Measurements from ENCODE around the gene IGF1R.

The IGF1R gene

GRCh38 chr15:98677345-98678059 is 29.2 kb downstream of the IGF1R start:
- Mint-ChIP-seq H3K4me3 (no peak overlapping the region), H3K27ac (no peak overlapping the region), H3K36me3 (no peaks in the 10 kb centered on the region), H3K4me1 (peaks cover 8% of the 10 kb centered on the region), H3K27me3 (no peaks in the 10 kb centered on the region), H3K9me3 (no peaks in the 10 kb centered on the region)
- no peak for ATAC-seq

- Mint-ChIP-seq H3K9me3 (no peaks in the 10 kb centered on the region), H3K27me3 (no peaks in the 10 kb centered on the region), H3K4me3 (no peak overlapping the region), H3K27ac (no peak overlapping the region), H3K36me3 (no peaks in the 10 kb centered on the region), H3K4me1 (peaks cover 8% of the 10 kb centered on the region)
- ATAC-seq: no peak
These were observed 30.1 kb downstream of the IGF1R start for GRCh38 chr15:98678484-98678883.

GRCh38 chr15:98681061-98681460 is 32.7 kb downstream of the IGF1R start:
- Mint-ChIP-seq H3K27me3 (no peaks in the 10 kb centered on the region), H3K4me1 (peaks cover 14% of the 10 kb centered on the region), H3K4me3 (no peak overlapping the region)

GRCh38 chr15:98682992-98683701 is 34.8 kb downstream of the IGF1R start:
- peaks cover 26% of the 10 kb centered on the region for H3K4me1 Mint-ChIP-seq
- ATAC-seq: no peak

More at GRCh38 chr15:98681061-98681460, 32.7 kb downstream of the IGF1R start:
- ATAC-seq: no peak
- Mint-ChIP-seq H3K27ac (no peak overlapping the region), H3K36me3 (no peaks in the 10 kb centered on the region), H3K9me3 (no peaks in the 10 kb centered on the region)

GRCh38 chr15:98683831-98684230 is 35.5 kb downstream of the IGF1R start:
- no peak overlapping the region for H3K4me3 Mint-ChIP-seq
- no peak overlapping the region for H3K27ac Mint-ChIP-seq
- H3K9me3 Mint-ChIP-seq: no peaks in the 10 kb centered on the region
- H3K27me3 Mint-ChIP-seq: no peaks in the 10 kb centered on the region
- no peaks in the 10 kb centered on the region for H3K36me3 Mint-ChIP-seq
- ATAC-seq: no peak
- peaks cover 30% of the 10 kb centered on the region for H3K4me1 Mint-ChIP-seq

More at GRCh38 chr15:98682992-98683701, 34.8 kb downstream of the IGF1R start:
- Mint-ChIP-seq H3K36me3 (no peaks in the 10 kb centered on the region), H3K9me3 (no peaks in the 10 kb centered on the region), H3K4me3 (no peak overlapping the region), H3K27ac (no peak overlapping the region), H3K27me3 (no peaks in the 10 kb centered on the region)

- Mint-ChIP-seq H3K27me3 (no peaks in the 10 kb centered on the region), H3K4me1 (peaks cover 30% of the 10 kb centered on the region), H3K4me3 (no peak overlapping the region), H3K27ac (no peak overlapping the region), H3K9me3 (no peaks in the 10 kb centered on the region), H3K36me3 (no peaks in the 10 kb centered on the region)
- ATAC-seq: no peak
These were observed 36.1 kb downstream of the IGF1R start for GRCh38 chr15:98684436-98684835.

GRCh38 chr15:98684995-98685525 is 36.7 kb downstream of the IGF1R start:
- no peaks in the 10 kb centered on the region for H3K9me3 Mint-ChIP-seq
- peaks cover 30% of the 10 kb centered on the region for H3K4me1 Mint-ChIP-seq
- no peak overlapping the region for H3K4me3 Mint-ChIP-seq
- H3K27ac Mint-ChIP-seq: no peak overlapping the region
- ATAC-seq: no peak
- no peaks in the 10 kb centered on the region for H3K27me3 Mint-ChIP-seq
- H3K36me3 Mint-ChIP-seq: no peaks in the 10 kb centered on the region

GRCh38 chr15:98686983-98687382 is 38.6 kb downstream of the IGF1R start:
- no peaks in the 10 kb centered on the region for H3K36me3 Mint-ChIP-seq

GRCh38 chr15:98689431-98689861 is 41.1 kb downstream of the IGF1R start:
- H3K36me3 Mint-ChIP-seq: no peaks in the 10 kb centered on the region
- peaks cover 22% of the 10 kb centered on the region for H3K4me1 Mint-ChIP-seq
- H3K9me3 Mint-ChIP-seq: no peaks in the 10 kb centered on the region
- no peak overlapping the region for H3K4me3 Mint-ChIP-seq
- ATAC-seq: no peak
- H3K27me3 Mint-ChIP-seq: no peaks in the 10 kb centered on the region
- no peak overlapping the region for H3K27ac Mint-ChIP-seq

More at GRCh38 chr15:98686983-98687382, 38.6 kb downstream of the IGF1R start:
- peaks cover 26% of the 10 kb centered on the region for H3K4me1 Mint-ChIP-seq
- H3K9me3 Mint-ChIP-seq: no peaks in the 10 kb centered on the region
- H3K27ac Mint-ChIP-seq: no peak overlapping the region
- ATAC-seq: no peak
- H3K4me3 Mint-ChIP-seq: no peak overlapping the region
- H3K27me3 Mint-ChIP-seq: no peaks in the 10 kb centered on the region

GRCh38 chr15:98690272-98690950 is 42.1 kb downstream of the IGF1R start:
- no peaks in the 10 kb centered on the region for H3K36me3 Mint-ChIP-seq
- H3K4me1 Mint-ChIP-seq: peaks cover 19% of the 10 kb centered on the region
- H3K27ac Mint-ChIP-seq: no peak overlapping the region
- ATAC-seq: no peak
- no peak overlapping the region for H3K4me3 Mint-ChIP-seq
- H3K27me3 Mint-ChIP-seq: no peaks in the 10 kb centered on the region
- no peaks in the 10 kb centered on the region for H3K9me3 Mint-ChIP-seq

GRCh38 chr15:98692213-98692612 is 43.9 kb downstream of the IGF1R start:
- Mint-ChIP-seq H3K9me3 (no peaks in the 10 kb centered on the region), H3K36me3 (no peaks in the 10 kb centered on the region), H3K4me1 (peaks cover 17% of the 10 kb centered on the region), H3K4me3 (no peak overlapping the region), H3K27me3 (no peaks in the 10 kb centered on the region), H3K27ac (no peak overlapping the region)
- no peak for ATAC-seq

- Mint-ChIP-seq H3K27ac (no peak overlapping the region), H3K36me3 (no peaks in the 10 kb centered on the region), H3K4me1 (peaks cover 16% of the 10 kb centered on the region), H3K9me3 (no peaks in the 10 kb centered on the region), H3K4me3 (no peak overlapping the region), H3K27me3 (no peaks in the 10 kb centered on the region)
- ATAC-seq: no peak
These were observed 45.8 kb downstream of the IGF1R start for GRCh38 chr15:98694161-98694560.

GRCh38 chr15:98698792-98699191 is 50.5 kb downstream of the IGF1R start:
- Mint-ChIP-seq H3K27ac (no peak overlapping the region), H3K36me3 (no peaks in the 10 kb centered on the region), H3K4me3 (no peak overlapping the region), H3K4me1 (peaks cover 35% of the 10 kb centered on the region), H3K27me3 (no peaks in the 10 kb centered on the region), H3K9me3 (no peaks in the 10 kb centered on the region)
- no peak for ATAC-seq

- Mint-ChIP-seq H3K9me3 (no peaks in the 10 kb centered on the region), H3K27ac (no peak overlapping the region), H3K36me3 (no peaks in the 10 kb centered on the region), H3K4me1 (peaks cover 35% of the 10 kb centered on the region), H3K27me3 (no peaks in the 10 kb centered on the region), H3K4me3 (no peak overlapping the region)
- no peak for ATAC-seq
These were observed 51.5 kb downstream of the IGF1R start for GRCh38 chr15:98699591-98700424.

GRCh38 chr15:98700519-98700918 is 52.2 kb downstream of the IGF1R start:
- H3K27ac Mint-ChIP-seq: no peak overlapping the region
- H3K27me3 Mint-ChIP-seq: no peaks in the 10 kb centered on the region
- H3K9me3 Mint-ChIP-seq: no peaks in the 10 kb centered on the region
- H3K4me3 Mint-ChIP-seq: no peak overlapping the region
- H3K4me1 Mint-ChIP-seq: peaks cover 35% of the 10 kb centered on the region
- ATAC-seq: no peak
- no peaks in the 10 kb centered on the region for H3K36me3 Mint-ChIP-seq
